H7 (cell line): Measurements from ENCODE around the gene CCNL2. TPM values are rescaled to one million over a fixed set of nuclear protein-coding genes. Genes with fewer than 3 reads are reported as not detected.
A peak's percentile ranks its signal among the peaks of the same experiment; 100 is the strongest.

Experiments used
- DNase-seq: peaks from one replicate; pipeline ENCODE4 v3.0.0; 2012
- H3K27me3 ChIP-seq: 2 replicates; pipeline ENCODE4 v1.6.0; 2011; ENCODE audit warnings: mild to moderate bottlenecking, low read length; ENCODE audit not compliant: control insufficient read depth, insufficient read depth
- H3K36me3 ChIP-seq: replicated peaks from 2 replicates; pipeline ENCODE4 v1.5.1; 2011; ENCODE audit warnings: low read length; ENCODE audit not compliant: control insufficient read depth, insufficient read depth
- H3K4me3 ChIP-seq: 2 replicates; pipeline ENCODE4 v1.5.1; 2011; ENCODE audit warnings: low read depth, mild to moderate bottlenecking, control low read depth, low read length, moderate library complexity; ENCODE audit not compliant: insufficient read depth
- total RNA-seq: library from RNA; depleted of rRNA; stranded (reverse); fragments of >200 nt; shearing (Covaris generic); gene quantifications from 2 replicates; pipeline ENCODE4 v1.2.3, GENCODE V29; 2014

Gene CCNL2
- total RNA-seq, 1 experiment from 2014 or later: 147 TPM

- peak overlapping the region; percentile 56 for H3K4me3 ChIP-seq
- H3K36me3 ChIP-seq: no peaks in the 10 kb centered on the region
- no peak for DNase-seq
- peaks cover 18% of the 10 kb centered on the region for H3K27me3 ChIP-seq
Measured at GRCh38 chr1:1357871-1358432, 41.2 kb downstream of the CCNL2 start.

DNA sequence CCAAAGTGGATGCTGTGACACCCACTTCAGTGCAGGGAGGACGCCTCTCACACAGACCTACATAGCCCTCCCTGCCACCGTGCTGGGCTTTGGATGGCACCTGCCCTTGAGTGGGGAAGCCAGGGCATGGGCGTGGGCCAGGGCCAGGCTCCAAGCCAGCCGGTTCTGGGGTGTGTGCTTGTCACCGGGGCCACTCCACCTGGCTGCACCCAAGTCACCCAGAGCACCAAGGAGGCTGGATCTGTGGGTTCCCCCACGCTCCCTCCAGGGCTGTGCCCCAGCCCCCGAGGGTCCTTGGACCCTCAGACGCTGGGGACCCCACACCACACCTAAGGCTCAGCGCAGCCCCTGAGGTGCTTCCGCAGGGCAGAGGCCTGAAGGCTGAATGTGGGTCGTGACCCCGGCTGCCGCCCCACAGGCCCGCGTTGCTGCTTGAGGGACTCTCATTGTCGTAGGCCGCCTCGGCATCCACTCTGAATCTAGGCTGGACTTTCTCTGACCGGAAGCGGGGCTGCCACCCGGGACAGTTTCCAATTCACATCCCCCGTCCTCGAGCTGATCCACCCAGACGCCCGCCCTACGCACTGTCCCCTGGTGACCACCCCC is 42.2 kb downstream of the CCNL2 start:
- H3K36me3 ChIP-seq: no peaks in the 10 kb centered on the region
- no peak for DNase-seq
- H3K4me3 ChIP-seq: no peak overlapping the region; the same call in 1 of the 2 replicates
- peaks cover 18% of the 10 kb centered on the region for H3K27me3 ChIP-seq

GRCh38 chr1:1356166-1356795 is 42.9 kb downstream of the CCNL2 start:
- no peak overlapping the region for H3K4me3 ChIP-seq
- no peaks in the 10 kb centered on the region for H3K36me3 ChIP-seq
- no peak for DNase-seq
- peaks cover 18% of the 10 kb centered on the region for H3K27me3 ChIP-seq

- H3K27me3 ChIP-seq: peaks cover 18% of the 10 kb centered on the region
- DNase-seq: no peak
- peak overlapping the region; percentile 30 for H3K4me3 ChIP-seq
- no peaks in the 10 kb centered on the region for H3K36me3 ChIP-seq
Measured at GRCh38 chr1:1355416-1355815, 43.7 kb downstream of the CCNL2 start.

- H3K27me3 ChIP-seq: peaks cover 18% of the 10 kb centered on the region
- peak overlapping the region; percentile 31 for H3K4me3 ChIP-seq
- H3K36me3 ChIP-seq: no peaks in the 10 kb centered on the region
- no peak for DNase-seq
Measured at GRCh38 chr1:1354271-1355247, 44.6 kb downstream of the CCNL2 start.

- Histone ChIP-seq H3K36me3 (no peaks in the 10 kb centered on the region), H3K27me3 (peaks cover 18% of the 10 kb centered on the region), H3K4me3 (peak overlapping the region; percentile 31)
- DNase-seq: peak; percentile 93
Measured at GRCh38 chr1:1353389-1354151, 45.6 kb downstream of the CCNL2 start.

GRCh38 chr1:1352786-1353388 is 46.2 kb downstream of the CCNL2 start:
- H3K4me3 ChIP-seq: no peak overlapping the region

DNA sequence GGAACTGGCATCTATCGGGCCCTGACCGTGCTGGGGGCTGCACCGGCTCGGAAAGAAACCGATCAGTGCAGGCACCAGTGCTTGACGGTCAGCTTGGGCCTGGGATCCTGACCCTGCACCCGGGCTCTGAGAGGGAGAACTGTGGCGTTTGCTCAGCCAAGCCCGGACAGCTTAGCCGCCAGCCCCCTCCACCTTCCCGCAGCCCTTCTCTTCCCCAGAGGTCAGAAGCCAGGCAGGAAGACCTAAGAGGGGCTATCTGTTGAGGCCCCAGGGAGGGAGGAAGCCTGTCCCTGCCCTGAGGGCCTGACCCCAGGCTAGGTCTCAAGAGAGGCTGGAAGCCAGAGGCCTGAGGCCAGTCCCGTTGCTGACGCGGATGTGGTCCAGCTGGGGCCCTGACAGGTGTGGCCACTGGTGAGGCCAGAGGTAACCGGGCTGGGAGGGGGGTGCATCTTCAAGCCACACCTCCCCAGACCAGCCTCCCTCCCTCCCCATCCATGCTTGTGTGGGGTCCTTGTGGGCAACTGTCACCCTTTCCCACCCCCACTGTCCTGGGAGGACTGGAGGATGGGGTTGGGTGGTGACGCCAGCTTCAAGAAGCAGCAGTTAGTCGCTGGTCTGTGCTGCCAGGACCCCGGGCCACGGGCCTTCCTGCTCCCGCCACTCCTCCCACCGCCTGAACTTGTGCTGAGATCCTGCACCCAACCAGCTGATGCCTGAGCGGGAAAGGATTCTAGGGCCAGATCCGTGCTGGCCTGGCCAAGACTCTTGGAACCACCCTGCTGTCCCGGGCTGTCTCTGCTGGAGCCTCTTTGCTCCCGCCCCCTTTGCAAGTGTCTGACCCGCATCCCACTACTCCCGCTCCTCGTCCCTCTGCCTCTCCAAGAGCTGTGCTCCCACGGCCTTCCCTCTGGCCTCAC is 47.4 kb downstream of the CCNL2 start:
- no peak for DNase-seq
- no peaks in the 10 kb centered on the region for H3K36me3 ChIP-seq
- peak overlapping the region; percentile 28 for H3K4me3 ChIP-seq
- peaks cover 18% of the 10 kb centered on the region for H3K27me3 ChIP-seq

More at GRCh38 chr1:1352786-1353388, 46.2 kb downstream of the CCNL2 start:
- Histone ChIP-seq H3K27me3 (peaks cover 18% of the 10 kb centered on the region), H3K36me3 (no peaks in the 10 kb centered on the region)
- DNase-seq: no peak

GRCh38 chr1:1349256-1350012 is 49.7 kb downstream of the CCNL2 start, which contains the start of gene DVL1:
Gene DVL1 (minus strand): TSS chr1:1349418. CDS start chr1:1349065, 353 bp downstream.
- peaks cover 7% of the 10 kb centered on the region for H3K27me3 ChIP-seq
- DNase-seq: peak; percentile 98
- H3K4me3 ChIP-seq: peak within 1 kb of the TSS; percentile 88
- no peaks in the 10 kb centered on the region for H3K36me3 ChIP-seq

DNA sequence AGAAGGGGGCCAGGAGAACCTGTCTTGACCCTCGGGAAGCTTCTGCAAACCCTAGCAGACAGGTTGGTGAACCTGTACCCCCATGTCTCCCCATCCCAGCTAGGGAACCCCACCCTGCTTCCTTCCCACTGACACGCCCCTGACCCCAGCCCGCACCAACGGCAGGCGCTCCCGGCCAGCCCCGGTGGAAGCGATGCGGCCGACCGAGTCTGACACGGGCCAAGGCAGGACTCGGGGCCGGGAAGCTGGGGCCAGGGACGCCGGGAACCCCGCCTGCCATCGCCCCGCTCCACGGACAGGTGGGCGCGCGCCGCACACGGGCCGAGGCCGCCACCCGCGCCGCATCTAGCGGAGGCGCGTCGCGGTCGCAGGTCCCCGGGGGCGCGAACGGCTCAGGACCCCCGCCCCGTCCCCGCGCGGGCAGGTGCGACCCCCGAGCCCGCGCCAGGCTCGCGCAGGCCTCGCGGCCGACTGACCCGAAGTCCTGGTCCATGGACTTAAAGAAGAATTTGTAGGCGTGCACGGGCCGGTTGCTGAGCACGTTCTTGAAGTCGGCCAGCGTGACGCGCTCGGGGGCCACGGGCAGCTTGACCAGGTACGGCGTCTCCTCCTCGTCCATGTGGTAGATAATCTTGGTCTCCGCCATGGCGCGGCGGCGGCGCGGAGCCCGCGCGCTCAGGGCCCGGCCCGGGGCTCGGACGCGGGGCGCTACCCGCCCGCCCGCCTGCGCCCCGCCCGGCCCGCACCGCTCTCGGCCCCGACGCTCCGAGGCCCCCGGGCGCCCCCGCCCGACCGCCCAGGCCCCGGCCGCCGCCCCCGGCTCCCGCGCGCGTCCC is 50.5 kb downstream of the CCNL2 start:
- no peak for DNase-seq
- H3K36me3 ChIP-seq: no peaks in the 10 kb centered on the region
- H3K4me3 ChIP-seq: peak overlapping the region; percentile 88

GRCh38 chr1:1347663-1348419 is 51.3 kb downstream of the CCNL2 start:
- DNase-seq: peak; percentile 93
- Histone ChIP-seq H3K4me3 (peak overlapping the region; percentile 88), H3K27me3 (no peaks in the 10 kb centered on the region), H3K36me3 (no peaks in the 10 kb centered on the region)

More for the DNA sequence above, 50.5 kb downstream of the CCNL2 start:
- H3K27me3 ChIP-seq: no peaks in the 10 kb centered on the region; the same call in 1 of the 2 replicates
